Measurements from ENCODE around the gene ITCH.

The ITCH gene

DNA sequence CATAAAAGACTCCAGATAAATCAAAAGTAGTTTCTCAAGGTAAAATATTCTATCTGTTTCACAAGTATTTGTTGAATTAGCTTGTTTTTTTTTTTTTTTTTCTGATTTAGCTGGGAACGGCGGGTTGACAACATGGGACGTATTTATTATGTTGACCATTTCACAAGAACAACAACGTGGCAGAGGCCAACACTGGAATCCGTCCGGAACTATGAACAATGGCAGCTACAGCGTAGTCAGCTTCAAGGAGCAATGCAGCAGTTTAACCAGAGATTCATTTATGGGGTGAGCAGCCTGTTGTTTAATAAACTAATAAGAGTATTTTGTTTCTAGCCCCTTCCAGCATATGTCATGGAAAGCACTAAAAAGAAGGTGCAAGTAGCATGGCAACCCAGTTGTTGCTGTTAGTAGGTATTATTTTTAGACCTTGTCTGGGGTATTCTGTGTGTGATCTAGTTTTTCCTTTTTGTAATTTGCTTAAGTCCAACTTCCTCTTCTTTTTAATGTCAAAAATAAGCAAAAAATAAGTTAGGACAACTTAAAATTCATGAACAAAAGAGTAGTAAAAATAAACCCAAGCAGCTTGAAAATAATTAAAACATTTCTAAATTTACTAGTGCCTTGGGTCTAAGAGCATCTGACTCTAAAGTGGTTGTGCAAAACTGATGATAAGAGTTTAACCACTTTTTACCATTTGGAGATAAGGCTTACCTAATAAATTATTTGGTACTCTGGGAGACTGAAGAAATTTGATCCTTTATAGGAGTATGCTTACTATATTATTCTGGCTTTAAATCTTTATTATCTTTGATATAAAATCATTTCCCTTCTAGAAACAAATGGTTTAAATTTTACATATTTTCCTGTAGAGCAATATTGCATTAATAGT is 82.3 kb downstream of the ITCH start:
- no peak overlapping the region for H3K4me2 ChIP-seq (ENCODE audit: low read length)
- no peak overlapping the region for H3K9ac ChIP-seq (ENCODE audit: low read depth, low read length)
- peaks cover 85% of the 10 kb centered on the region for H3K36me3 ChIP-seq (ENCODE audit: insufficient read depth, low read length)
- no peaks in the 10 kb centered on the region for H3K9me3 ChIP-seq (replicated peaks; ENCODE audit: low read length)
- no peaks in the 10 kb centered on the region for H3K4me1 ChIP-seq (ENCODE audit: control insufficient read depth, insufficient read depth, low read length)
- H3K27me3 ChIP-seq (ENCODE audit: control insufficient read depth, insufficient read depth, low read length) = no peaks in the 10 kb centered on the region
- no peak overlapping the region for H3K4me3 ChIP-seq (ENCODE audit: low read length)

DNA sequence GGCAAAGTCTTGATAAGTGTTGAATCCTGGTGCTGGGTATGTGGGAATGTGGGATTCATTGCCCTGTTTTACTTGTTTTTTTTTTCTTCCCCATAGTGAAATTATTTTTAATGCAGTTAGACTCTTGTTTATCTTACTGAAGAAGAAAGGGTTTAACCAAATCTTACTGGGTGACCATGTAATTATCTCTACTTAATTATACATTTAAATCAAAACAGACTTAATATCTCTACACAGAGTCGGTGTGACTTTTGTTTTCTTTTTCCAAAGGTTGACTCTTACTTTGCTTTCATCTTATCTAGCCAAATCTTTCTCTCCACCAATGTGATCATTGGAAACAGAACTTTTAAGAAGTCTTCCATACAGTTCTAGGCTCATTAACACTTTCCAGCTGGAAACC is 85.4 kb downstream of the ITCH start:
- H3K9ac ChIP-seq (ENCODE audit: low read depth, low read length) = no peak overlapping the region
- no peak overlapping the region for H3K4me3 ChIP-seq (ENCODE audit: low read length)
- no peak overlapping the region for H3K4me2 ChIP-seq (ENCODE audit: low read length)
- H3K9me3 ChIP-seq (replicated peaks; ENCODE audit: low read length) = no peaks in the 10 kb centered on the region
- no peaks in the 10 kb centered on the region for H3K27me3 ChIP-seq (ENCODE audit: control insufficient read depth, insufficient read depth, low read length)
- no peaks in the 10 kb centered on the region for H3K4me1 ChIP-seq (ENCODE audit: control insufficient read depth, insufficient read depth, low read length)
- H3K36me3 ChIP-seq (ENCODE audit: insufficient read depth, low read length) = peaks cover 89% of the 10 kb centered on the region

DNA sequence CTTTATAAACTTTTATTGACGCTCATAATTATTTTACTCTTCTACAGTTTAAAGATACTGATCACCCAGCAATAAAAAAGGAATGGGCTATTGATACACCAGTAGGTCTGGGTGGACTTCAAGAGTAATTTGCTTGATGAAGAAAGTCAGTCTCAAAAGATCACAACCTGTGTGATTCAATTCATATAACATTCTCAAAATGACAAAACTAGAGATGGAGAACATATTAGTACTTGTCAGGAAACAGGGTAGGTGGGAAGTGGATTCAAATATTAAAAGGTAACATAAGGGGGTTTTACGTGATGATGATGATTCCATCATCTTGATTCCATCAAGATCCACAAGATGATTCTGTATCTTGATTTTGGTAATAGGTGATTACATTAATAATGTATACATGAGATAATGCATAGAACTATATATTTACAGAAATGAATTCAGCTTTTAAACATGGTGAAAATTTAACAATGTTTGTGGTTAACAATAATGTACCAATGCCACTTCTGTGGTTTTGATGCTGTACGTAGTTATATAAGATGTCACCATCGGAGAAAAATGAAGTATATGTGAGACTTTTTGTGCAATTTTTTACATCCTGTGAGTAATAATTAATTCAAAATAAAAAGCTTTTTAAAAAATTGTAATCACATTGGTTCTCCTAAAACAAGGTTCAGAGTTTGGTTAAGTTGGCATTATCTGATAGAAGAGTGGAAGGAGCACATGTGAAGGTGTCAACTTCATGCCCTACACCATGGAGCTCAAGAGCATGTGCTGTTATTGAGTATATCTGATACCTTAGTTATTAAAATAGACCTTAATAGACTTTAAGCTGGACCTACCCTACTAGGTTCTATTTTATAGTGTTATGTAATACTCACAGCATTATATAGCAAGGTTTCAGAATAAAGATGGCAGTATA is 86.9 kb downstream of the ITCH start:
- no peak overlapping the region for H3K4me3 ChIP-seq (ENCODE audit: low read length)
- no peaks in the 10 kb centered on the region for H3K4me1 ChIP-seq (ENCODE audit: control insufficient read depth, insufficient read depth, low read length)
- H3K4me2 ChIP-seq (ENCODE audit: low read length) = no peak overlapping the region
- H3K9ac ChIP-seq (ENCODE audit: low read depth, low read length) = no peak overlapping the region
- no peaks in the 10 kb centered on the region for H3K27me3 ChIP-seq (ENCODE audit: control insufficient read depth, insufficient read depth, low read length)
- no peaks in the 10 kb centered on the region for H3K9me3 ChIP-seq (replicated peaks; ENCODE audit: low read length)
- H3K36me3 ChIP-seq (ENCODE audit: insufficient read depth, low read length) = peaks cover 75% of the 10 kb centered on the region

DNA sequence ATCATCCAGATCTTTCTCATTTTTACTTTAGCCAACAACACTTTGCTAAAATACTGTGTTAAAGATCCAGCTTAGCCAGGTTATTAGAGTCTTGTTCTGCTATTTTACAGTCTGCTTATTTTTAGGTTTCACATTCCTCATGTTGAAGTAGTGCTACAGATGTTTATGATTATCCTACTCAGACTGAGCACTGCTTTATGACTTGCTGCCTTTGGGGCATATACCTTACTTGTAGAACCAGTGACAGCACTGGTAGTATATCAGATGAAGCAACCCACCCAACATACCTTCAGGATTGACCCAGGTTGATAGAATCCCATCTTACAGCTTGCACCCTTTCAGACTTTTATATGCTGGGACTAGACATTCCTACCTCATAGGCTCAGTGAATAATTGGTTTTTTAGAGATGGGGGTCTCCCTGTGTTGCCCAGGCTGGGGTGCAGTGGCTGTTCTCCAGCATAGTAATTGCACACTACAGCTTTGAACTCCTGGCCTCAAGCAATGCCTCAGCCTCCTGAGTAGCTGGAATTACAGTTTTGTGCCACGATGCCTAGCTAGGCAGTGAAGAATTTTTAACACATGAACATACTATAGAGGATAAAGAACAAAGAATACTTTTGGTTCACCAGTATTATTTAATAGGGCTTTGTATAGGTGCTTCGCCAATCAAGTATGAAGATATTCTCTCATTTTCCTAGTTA is 89.4 kb downstream of the ITCH start:
- peaks cover 59% of the 10 kb centered on the region for H3K36me3 ChIP-seq (ENCODE audit: insufficient read depth, low read length)
- no peak overlapping the region for H3K4me2 ChIP-seq (ENCODE audit: low read length)
- no peak overlapping the region for H3K9ac ChIP-seq (ENCODE audit: low read depth, low read length)
- no peak overlapping the region for H3K4me3 ChIP-seq (ENCODE audit: low read length)
- H3K9me3 ChIP-seq (replicated peaks; ENCODE audit: low read length) = no peaks in the 10 kb centered on the region
- H3K27me3 ChIP-seq (ENCODE audit: control insufficient read depth, insufficient read depth, low read length) = no peaks in the 10 kb centered on the region
- H3K4me1 ChIP-seq (ENCODE audit: control insufficient read depth, insufficient read depth, low read length) = no peaks in the 10 kb centered on the region

DNA sequence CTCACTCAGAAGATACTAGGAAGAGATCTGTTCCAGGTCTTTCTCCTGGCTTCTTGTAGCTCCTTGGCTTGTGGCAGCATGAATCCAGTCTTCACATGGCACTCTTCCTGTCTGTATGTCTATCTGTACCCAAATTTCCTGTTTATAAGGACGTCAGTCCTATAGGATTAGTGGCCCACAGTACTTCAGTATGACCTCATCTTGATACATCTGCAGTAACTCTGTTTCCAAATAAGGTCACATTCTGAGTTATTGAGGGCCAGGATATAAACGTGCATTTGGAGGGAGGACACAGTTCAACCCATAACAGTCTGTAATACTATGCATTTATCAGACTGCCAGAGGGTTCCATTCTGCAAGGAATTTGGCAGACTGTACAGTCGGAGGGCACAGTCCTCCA is 95.6 kb downstream of the ITCH start:
- H3K9me3 ChIP-seq (replicated peaks; ENCODE audit: low read length) = no peaks in the 10 kb centered on the region
- no peaks in the 10 kb centered on the region for H3K27me3 ChIP-seq (ENCODE audit: control insufficient read depth, insufficient read depth, low read length)
- no peak overlapping the region for H3K4me2 ChIP-seq (ENCODE audit: low read length)
- peaks cover 60% of the 10 kb centered on the region for H3K36me3 ChIP-seq (ENCODE audit: insufficient read depth, low read length)
- no peak overlapping the region for H3K9ac ChIP-seq (ENCODE audit: low read depth, low read length)
- H3K4me1 ChIP-seq (ENCODE audit: control insufficient read depth, insufficient read depth, low read length) = no peaks in the 10 kb centered on the region
- no peak overlapping the region for H3K4me3 ChIP-seq (ENCODE audit: low read length)

DNA sequence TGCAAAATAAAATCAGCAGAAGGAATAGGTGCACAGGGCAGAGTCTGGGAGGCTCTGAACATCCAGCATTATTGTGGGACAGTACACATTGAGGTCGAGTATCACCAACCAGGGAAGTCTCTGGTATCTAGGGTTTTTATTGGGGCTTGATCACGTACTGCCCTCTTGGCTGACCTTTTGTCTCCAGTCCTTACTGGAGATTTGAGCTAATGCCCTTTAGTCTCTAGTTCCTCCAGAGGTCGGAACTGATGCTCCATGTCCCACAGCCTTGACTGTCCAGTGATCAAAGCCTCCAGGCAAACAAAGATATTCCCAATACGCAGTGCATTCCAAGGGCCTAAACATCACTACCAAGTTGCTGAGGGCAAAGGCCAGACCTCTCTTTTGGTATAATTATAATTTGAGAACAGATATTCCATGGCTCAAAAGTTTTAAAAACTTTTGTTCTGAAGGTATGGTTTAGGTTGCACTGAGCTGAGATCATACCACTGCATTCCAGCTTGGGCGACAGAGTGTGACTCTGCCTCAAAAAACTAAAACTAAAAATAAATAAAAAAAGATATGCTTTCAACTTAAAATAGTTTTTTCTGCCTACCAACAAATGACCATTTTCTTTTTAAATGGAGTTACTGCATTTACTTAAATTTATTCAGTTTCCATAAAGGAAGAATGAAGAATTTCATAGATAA is 96.3 kb downstream of the ITCH start:
- Histone ChIP-seq H3K4me1 (ENCODE audit: control insufficient read depth, insufficient read depth, low read length) (no peaks in the 10 kb centered on the region), H3K9ac (ENCODE audit: low read depth, low read length) (no peak overlapping the region), H3K9me3 (replicated peaks; ENCODE audit: low read length) (no peaks in the 10 kb centered on the region), H3K27me3 (ENCODE audit: control insufficient read depth, insufficient read depth, low read length) (no peaks in the 10 kb centered on the region), H3K36me3 (ENCODE audit: insufficient read depth, low read length) (peaks cover 60% of the 10 kb centered on the region), H3K4me2 (ENCODE audit: low read length) (no peak overlapping the region), H3K4me3 (ENCODE audit: low read length) (no peak overlapping the region)

DNA sequence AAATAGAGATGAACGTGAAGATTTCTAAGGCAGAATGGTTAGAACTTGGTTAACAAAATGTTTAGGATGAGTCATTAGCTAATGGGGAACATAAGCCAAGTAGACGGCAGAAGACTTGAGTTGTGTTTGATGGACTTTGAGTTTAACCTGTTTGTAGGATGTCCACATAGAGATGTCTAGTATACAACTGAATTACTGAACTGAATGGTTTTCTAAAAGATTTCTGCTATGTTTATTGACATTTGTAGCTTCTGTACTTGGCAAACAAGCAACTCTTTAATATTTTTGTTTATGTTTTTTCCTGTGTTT is 98.7 kb downstream of the ITCH start:
- no peaks in the 10 kb centered on the region for H3K4me1 ChIP-seq (ENCODE audit: control insufficient read depth, insufficient read depth, low read length)
- peaks cover 55% of the 10 kb centered on the region for H3K36me3 ChIP-seq (ENCODE audit: insufficient read depth, low read length)
- no peak overlapping the region for H3K4me2 ChIP-seq (ENCODE audit: low read length)
- H3K4me3 ChIP-seq (ENCODE audit: low read length) = no peak overlapping the region
- H3K27me3 ChIP-seq (ENCODE audit: control insufficient read depth, insufficient read depth, low read length) = no peaks in the 10 kb centered on the region
- H3K9me3 ChIP-seq (replicated peaks; ENCODE audit: low read length) = no peaks in the 10 kb centered on the region
- H3K9ac ChIP-seq (ENCODE audit: low read depth, low read length) = no peak overlapping the region

DNA sequence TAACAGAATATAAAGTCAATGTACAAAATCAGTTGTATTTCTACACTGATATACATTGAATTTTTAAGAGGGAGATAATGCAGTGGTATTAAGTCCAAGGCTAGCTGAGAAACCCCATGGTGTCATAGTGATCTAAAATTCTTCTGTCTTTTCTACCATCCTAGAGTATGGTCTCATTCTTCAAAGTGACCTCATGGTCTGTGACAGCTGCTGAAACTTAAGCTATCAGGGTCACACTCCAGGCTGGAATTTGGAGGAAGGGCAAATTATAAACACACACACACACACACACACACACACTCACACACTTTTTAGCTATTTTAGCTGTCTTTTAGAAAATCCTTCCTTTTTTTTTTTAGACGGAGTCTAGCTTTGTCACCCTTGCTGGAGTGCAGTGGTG is 105.9 kb downstream of the ITCH start:
- H3K4me2 ChIP-seq (ENCODE audit: low read length) = no peak overlapping the region
- no peak overlapping the region for H3K4me3 ChIP-seq (ENCODE audit: low read length)
- no peaks in the 10 kb centered on the region for H3K9me3 ChIP-seq (replicated peaks; ENCODE audit: low read length)
- H3K4me1 ChIP-seq (ENCODE audit: control insufficient read depth, insufficient read depth, low read length) = peaks cover 13% of the 10 kb centered on the region
- H3K27me3 ChIP-seq (ENCODE audit: control insufficient read depth, insufficient read depth, low read length) = no peaks in the 10 kb centered on the region
- no peak overlapping the region for H3K9ac ChIP-seq (ENCODE audit: low read depth, low read length)
- peaks cover 20% of the 10 kb centered on the region for H3K36me3 ChIP-seq (ENCODE audit: insufficient read depth, low read length)

DNA sequence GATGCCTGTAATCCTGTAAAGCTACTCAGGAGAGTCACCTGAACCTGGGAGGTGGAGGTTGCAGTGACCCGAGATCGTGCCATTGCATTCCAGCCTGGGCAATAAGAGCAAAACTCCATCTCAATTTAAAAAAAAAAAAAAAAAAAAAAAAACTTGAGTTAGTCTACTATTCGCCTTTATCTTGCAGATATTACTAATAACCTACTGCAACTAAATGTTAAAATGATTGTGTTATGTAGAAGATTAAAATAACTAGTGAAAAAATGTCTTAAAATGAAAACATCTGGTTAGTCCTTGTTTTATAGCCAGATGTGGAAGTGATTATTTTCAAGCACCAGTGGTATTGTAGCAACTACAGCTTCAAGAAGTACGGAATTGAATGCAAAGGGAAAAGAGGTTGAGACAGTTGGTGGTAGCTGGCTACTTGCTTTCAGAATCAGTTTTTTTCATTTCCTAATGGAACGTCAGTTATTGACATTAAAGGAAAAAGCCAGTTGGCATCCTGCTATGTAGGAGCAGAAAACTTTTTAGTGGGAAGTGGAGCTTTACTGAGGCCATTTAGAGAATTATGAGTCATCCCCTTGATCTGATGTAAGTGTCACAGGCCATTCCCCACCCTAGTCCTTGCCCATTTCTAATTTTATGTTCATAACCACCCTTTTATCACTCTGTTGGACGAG is 109.3 kb downstream of the ITCH start:
- Histone ChIP-seq H3K4me3 (ENCODE audit: low read length) (no peak overlapping the region), H3K4me2 (ENCODE audit: low read length) (peak overlapping the region; percentile 43), H3K27me3 (ENCODE audit: control insufficient read depth, insufficient read depth, low read length) (no peaks in the 10 kb centered on the region), H3K9me3 (replicated peaks; ENCODE audit: low read length) (no peaks in the 10 kb centered on the region), H3K36me3 (ENCODE audit: insufficient read depth, low read length) (peaks cover 23% of the 10 kb centered on the region), H3K9ac (ENCODE audit: low read depth, low read length) (no peak overlapping the region), H3K4me1 (ENCODE audit: control insufficient read depth, insufficient read depth, low read length) (peaks cover 19% of the 10 kb centered on the region)

DNA sequence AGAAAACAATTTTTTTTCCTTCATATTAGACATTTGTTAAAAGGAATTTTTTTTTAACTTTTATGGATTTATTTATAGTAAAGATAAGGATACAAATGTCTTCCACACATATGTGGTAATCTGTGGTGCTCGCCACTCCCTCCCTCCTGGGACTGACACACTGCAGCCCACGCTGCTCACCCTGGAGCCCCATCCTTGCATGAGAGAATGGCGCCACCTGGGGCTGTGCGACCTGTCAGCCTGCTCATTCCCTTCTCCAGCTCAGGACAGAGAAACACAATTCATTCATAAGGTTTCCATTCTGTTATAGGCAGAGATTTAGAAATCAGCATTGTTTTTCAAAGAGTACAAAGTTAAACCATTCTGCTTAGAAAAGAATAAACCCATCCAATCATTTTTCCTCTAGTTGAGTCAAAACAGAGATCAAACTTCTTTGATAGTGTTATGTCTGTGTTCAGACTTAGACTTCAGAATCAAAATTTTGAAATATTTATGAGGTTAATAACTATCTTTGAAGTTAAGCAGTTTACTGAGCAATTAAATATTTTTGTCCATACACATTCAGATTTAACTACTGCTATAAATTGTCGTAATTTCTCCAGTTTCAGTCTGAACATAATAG is 110.3 kb downstream of the ITCH start:
- H3K36me3 ChIP-seq (ENCODE audit: insufficient read depth, low read length) = peaks cover 33% of the 10 kb centered on the region
- no peaks in the 10 kb centered on the region for H3K9me3 ChIP-seq (replicated peaks; ENCODE audit: low read length)
- H3K4me1 ChIP-seq (ENCODE audit: control insufficient read depth, insufficient read depth, low read length) = peaks cover 19% of the 10 kb centered on the region
- H3K4me2 ChIP-seq (ENCODE audit: low read length) = no peak overlapping the region
- no peaks in the 10 kb centered on the region for H3K27me3 ChIP-seq (ENCODE audit: control insufficient read depth, insufficient read depth, low read length)
- no peak overlapping the region for H3K4me3 ChIP-seq (ENCODE audit: low read length)
- H3K9ac ChIP-seq (ENCODE audit: low read depth, low read length) = no peak overlapping the region
